Hepatocyte (in vitro differentiated cells): ENCODE data around the gene EPHA6.
A peak's percentile ranks its signal among the peaks of the same experiment; 100 is the strongest.

Experiments used
- CTCF ChIP-seq: fragments of 200-600 bp; sonication (generic); IDR thresholded peaks from 2 replicates; pipeline ENCODE4 v1.5.1; 2016; ENCODE audit warnings: antibody characterized with exemption, mild to moderate bottlenecking; ENCODE audit not compliant: poor library complexity
- EZH2 ChIP-seq: fragments of 200-600 bp; sonication (generic); IDR thresholded peaks from 2 replicates; pipeline ENCODE4 v1.6.1; 2016; ENCODE audit warnings: antibody characterized with exemption, mild to moderate bottlenecking, borderline replicate concordance

GRCh38 chr3:96813820-96814650 lies at the start of gene EPHA6:
- TF ChIP-seq EZH2 (no peak), CTCF (peak; percentile 39)
